Panc1 (cell line): ENCODE results near the gene RUSC1. TPM values are rescaled to one million over a fixed set of nuclear protein-coding genes. Genes with fewer than 3 reads are reported as not detected.

Experiments used
- ATAC-seq: fragments of 200-7000 bp; cut with Tn5 transposase; 2 replicates; pipeline ENCODE4 v1.9.1; 2020; ENCODE audit warnings: mild to moderate bottlenecking, moderate library complexity
- BruUV-seq: library from RNA; stranded (reverse); fragments of 400-500 nt; replicated peaks from 2 replicates; lab custom pipeline; 2021; lab: Mats Ljungman, UMichigan
- CTCF ChIA-PET: fragments of 300-600 bp; sonication (Branson Sonifier 250); formaldehyde crosslinking; loops from one replicate; lab custom pipeline; 2022; ENCODE audit warnings: antibody characterized with exemption; lab: Charles Lee
- POLR2A ChIA-PET: fragments of 300-600 bp; sonication (Branson Sonifier 250); formaldehyde crosslinking; loops from one replicate; lab custom pipeline; 2022; ENCODE audit warnings: antibody characterized with exemption; lab: Charles Lee
- DNase-seq: peaks from one replicate; pipeline ENCODE4 v3.0.0-alpha.2; 2010; ENCODE audit warnings: low read depth, low spot score
- H3K27ac ChIP-seq: 2 replicates; pipeline ENCODE4 v1.5.1; 2011; ENCODE audit warnings: mild to moderate bottlenecking, low read length, inconsistent platforms
- H3K27me3 ChIP-seq: fragments of 200-500 bp; sonication (Bioruptor generic); 2 replicates; pipeline ENCODE4 v1.6.0; 2014; ENCODE audit warnings: low read length, inconsistent platforms; ENCODE audit not compliant: control insufficient read depth, insufficient read depth
- H3K36me3 ChIP-seq: fragments of 200-500 bp; sonication (Bioruptor generic); 2 replicates; pipeline ENCODE4 v1.5.1; 2014; ENCODE audit warnings: inconsistent platforms, mild to moderate bottlenecking, low read length, moderate library complexity; ENCODE audit not compliant: control insufficient read depth, insufficient read depth
- H3K4me1 ChIP-seq: 2 replicates; pipeline ENCODE4 v1.5.1; 2011; ENCODE audit warnings: inconsistent platforms, mild to moderate bottlenecking, low read length, moderate library complexity; ENCODE audit not compliant: control insufficient read depth, insufficient read depth
- H3K4me3 ChIP-seq, 2 experiments: 2 replicates each; pipeline ENCODE4 v1.5.1; 2011 to 2012; ENCODE audit warnings: low read depth in 2 of 2, low read length in 2 of 2, mild to moderate bottlenecking in 2 of 2, inconsistent platforms in 1 of 2, moderate library complexity in 1 of 2
- H3K9me3 ChIP-seq: fragments of 200-500 bp; sonication (Bioruptor generic); 2 replicates; pipeline ENCODE4 v1.5.1; 2014; ENCODE audit warnings: low read depth, mild to moderate bottlenecking, inconsistent platforms, low read length, moderate library complexity; ENCODE audit not compliant: control insufficient read depth, insufficient read depth
- CTCF ChIP-seq: fragments of 450-650 bp; IDR thresholded peaks from 2 replicates; pipeline ENCODE4 v1.5.1; 2017; ENCODE audit warnings: mild to moderate bottlenecking
- POLR2AphosphoS5 ChIP-seq: IDR thresholded peaks from 2 replicates; pipeline ENCODE4 v1.6.1; 2012; ENCODE audit warnings: mild to moderate bottlenecking, low read depth, low read length, moderate library complexity
- REST ChIP-seq, 2 experiments: IDR thresholded peaks; 2 replicates each; pipeline ENCODE4 v1.6.1; 2011 to 2012; ENCODE audit warnings: low read depth in 2 of 2, control low read depth in 1 of 2, low read length in 1 of 2, mild to moderate bottlenecking in 1 of 2, moderate library complexity in 1 of 2; ENCODE audit not compliant: insufficient read depth in 1 of 2
- SIN3A ChIP-seq: IDR thresholded peaks from 2 replicates; pipeline ENCODE4 v1.6.1; 2012; ENCODE audit warnings: low read depth, mild to moderate bottlenecking, low read length, moderate library complexity, borderline replicate concordance; ENCODE audit not compliant: insufficient read depth
- TCF7L2 ChIP-seq: IDR thresholded peaks from 2 replicates; pipeline ENCODE4 v1.6.1; 2011; ENCODE audit warnings: mild to moderate bottlenecking, low read depth, low read length, inconsistent platforms
- in situ Hi-C: cut with HindIII; loops from 2 replicates; pipeline ENCODE4 v1.10.0; 2016; ENCODE audit warnings: low sequenced_read_pairs, low pct_unique_long_range_greater_than_20kb
- intact Hi-C: fragments of 100-400 bp; cut with micrococcal nuclease; formaldehyde crosslinking; loops from one replicate; pipeline ENCODE4 v1.10.0; 2022; ENCODE audit not compliant: unreplicated experiment
- total RNA-seq: library from RNA; stranded (reverse); gene quantifications from one replicate; pipeline ENCODE4 v1.2.1, GENCODE V29; 2021; ENCODE audit not compliant: unreplicated experiment

The RUSC1 gene
- total RNA-seq, 1 experiment from 2014 or later = 77.9 TPM

GRCh38 chr1:155284476-155284875 lies 36.2 kb upstream of the RUSC1 start:
- DNase-seq (no peak), ATAC-seq (no peak)
- H3K27ac ChIP-seq = no peak overlapping the region
- CTCF ChIA-PET = no interaction called here
- H3K4me1 ChIP-seq = no peaks in the 10 kb centered on the region
- no TSS peak for BruUV-seq
- H3K9me3 ChIP-seq = no peaks in the 10 kb centered on the region
- in situ Hi-C loops (no loop called here), intact Hi-C loops (no loop called here)
- H3K27me3 ChIP-seq = no peaks in the 10 kb centered on the region
- POLR2A ChIA-PET = no interaction called here
- TF ChIP-seq CTCF = no peak
- no peak for TF ChIP-seq SIN3A
- no peak for TF ChIP-seq POLR2AphosphoS5
- TF ChIP-seq TCF7L2 = no peak
- no peak for TF ChIP-seq REST (IDR thresholded peaks at IDR 0.05; ENCODE audit: insufficient read depth in 1 of 2, low read depth in 2 of 2, low read length in 1 of 2)
- H3K4me3 ChIP-seq = no peak overlapping the region
- H3K36me3 ChIP-seq = no peaks in the 10 kb centered on the region

GRCh38 chr1:155285063-155285462 lies 35.6 kb upstream of the RUSC1 start:
- CTCF ChIA-PET = no interaction called here

GRCh38 chr1:155285631-155286044 lies 35.1 kb upstream of the RUSC1 start:
- ATAC-seq (no peak), DNase-seq (no peak)
- H3K4me3 ChIP-seq = no peak overlapping the region
- no peaks in the 10 kb centered on the region for H3K36me3 ChIP-seq
- BruUV-seq = no TSS peak
- H3K27ac ChIP-seq = no peak overlapping the region
- no peaks in the 10 kb centered on the region for H3K9me3 ChIP-seq
- TF ChIP-seq SIN3A (no peak), CTCF (no peak), TCF7L2 (no peak), POLR2AphosphoS5 (no peak), REST (IDR thresholded peaks at IDR 0.05; ENCODE audit: insufficient read depth in 1 of 2, low read depth in 2 of 2, low read length in 1 of 2) (no peak)
- POLR2A ChIA-PET = no interaction called here
- no peaks in the 10 kb centered on the region for H3K27me3 ChIP-seq
- CTCF ChIA-PET = no interaction called here
- intact Hi-C loops = no loop called here
- H3K4me1 ChIP-seq = no peaks in the 10 kb centered on the region
- in situ Hi-C loops = no loop called here

More at GRCh38 chr1:155285063-155285462, 35.6 kb upstream of the RUSC1 start:
- POLR2A ChIA-PET = no interaction called here
- no peaks in the 10 kb centered on the region for H3K27me3 ChIP-seq
- no peaks in the 10 kb centered on the region for H3K36me3 ChIP-seq
- intact Hi-C loops (no loop called here), in situ Hi-C loops (no loop called here)
- H3K4me1 ChIP-seq = no peaks in the 10 kb centered on the region
- DNase-seq (no peak), ATAC-seq (no peak)
- no peaks in the 10 kb centered on the region for H3K9me3 ChIP-seq
- BruUV-seq = no TSS peak
- no peak for TF ChIP-seq SIN3A
- H3K27ac ChIP-seq = no peak overlapping the region
- no peak overlapping the region for H3K4me3 ChIP-seq
